Neural crest cell (in vitro differentiated cells): ENCODE results near the gene PPM1H. TPM values are rescaled to one million over a fixed set of nuclear protein-coding genes. Genes with fewer than 3 reads are reported as not detected.

ENCODE experiments used
- DNase-seq: peaks from one replicate; pipeline ENCODE4 v3.0.0; 2021; ENCODE audit warnings: low read depth, mixed read lengths, low spot score
- H3K27ac Mint-ChIP-seq: one replicate; pipeline ENCODE4 v1.8.0; 2021; ENCODE audit warnings: mild to moderate bottlenecking, mixed read lengths; ENCODE audit not compliant: unreplicated experiment
- H3K27me3 Mint-ChIP-seq: 2 replicates; pipeline ENCODE4 v1.8.0; 2021; ENCODE audit warnings: low read depth, mild to moderate bottlenecking, mixed read lengths
- H3K36me3 Mint-ChIP-seq: 2 replicates; pipeline ENCODE4 v1.8.0; 2021; ENCODE audit warnings: low read depth, mild to moderate bottlenecking, mixed read lengths
- H3K4me1 Mint-ChIP-seq: 2 replicates; pipeline ENCODE4 v1.8.0; 2021; ENCODE audit warnings: mixed read lengths
- H3K4me3 Mint-ChIP-seq: one replicate; pipeline ENCODE4 v1.8.0; 2021; ENCODE audit warnings: mild to moderate bottlenecking, mixed read lengths
- H3K9me3 Mint-ChIP-seq: 2 replicates; pipeline ENCODE4 v1.8.0; 2021; ENCODE audit warnings: mixed read lengths
- long read RNA-seq: library from polyadenylated mRNA; unstranded; transcript quantifications from one replicate; pipeline ENCODE4 v2.0.0, GENCODE V29; 2020
- total RNA-seq: library from RNA; stranded (reverse); gene quantifications from 2 replicates; pipeline ENCODE4 v1.2.1, GENCODE V29; 2021
- TF ChIP-seq, protein P1 (sequence below): fragments of 200-600 bp; sonication (generic); conservative IDR thresholded peaks from 2 replicates; pipeline ENCODE4 v1.5.0; 2021; ENCODE audit warnings: antibody characterized with exemption, mild to moderate bottlenecking

The PPM1H gene, protein sequence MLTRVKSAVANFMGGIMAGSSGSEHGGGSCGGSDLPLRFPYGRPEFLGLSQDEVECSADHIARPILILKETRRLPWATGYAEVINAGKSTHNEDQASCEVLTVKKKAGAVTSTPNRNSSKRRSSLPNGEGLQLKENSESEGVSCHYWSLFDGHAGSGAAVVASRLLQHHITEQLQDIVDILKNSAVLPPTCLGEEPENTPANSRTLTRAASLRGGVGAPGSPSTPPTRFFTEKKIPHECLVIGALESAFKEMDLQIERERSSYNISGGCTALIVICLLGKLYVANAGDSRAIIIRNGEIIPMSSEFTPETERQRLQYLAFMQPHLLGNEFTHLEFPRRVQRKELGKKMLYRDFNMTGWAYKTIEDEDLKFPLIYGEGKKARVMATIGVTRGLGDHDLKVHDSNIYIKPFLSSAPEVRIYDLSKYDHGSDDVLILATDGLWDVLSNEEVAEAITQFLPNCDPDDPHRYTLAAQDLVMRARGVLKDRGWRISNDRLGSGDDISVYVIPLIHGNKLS
- total RNA-seq, result 3.5 and 3.7 TPM in 2 replicates
- long read RNA-seq, partial matches to known transcripts, result 0 of 1 reads
- long read RNA-seq, other reads (novel, unspliced or antisense), result 1 of 1 reads

DNA sequence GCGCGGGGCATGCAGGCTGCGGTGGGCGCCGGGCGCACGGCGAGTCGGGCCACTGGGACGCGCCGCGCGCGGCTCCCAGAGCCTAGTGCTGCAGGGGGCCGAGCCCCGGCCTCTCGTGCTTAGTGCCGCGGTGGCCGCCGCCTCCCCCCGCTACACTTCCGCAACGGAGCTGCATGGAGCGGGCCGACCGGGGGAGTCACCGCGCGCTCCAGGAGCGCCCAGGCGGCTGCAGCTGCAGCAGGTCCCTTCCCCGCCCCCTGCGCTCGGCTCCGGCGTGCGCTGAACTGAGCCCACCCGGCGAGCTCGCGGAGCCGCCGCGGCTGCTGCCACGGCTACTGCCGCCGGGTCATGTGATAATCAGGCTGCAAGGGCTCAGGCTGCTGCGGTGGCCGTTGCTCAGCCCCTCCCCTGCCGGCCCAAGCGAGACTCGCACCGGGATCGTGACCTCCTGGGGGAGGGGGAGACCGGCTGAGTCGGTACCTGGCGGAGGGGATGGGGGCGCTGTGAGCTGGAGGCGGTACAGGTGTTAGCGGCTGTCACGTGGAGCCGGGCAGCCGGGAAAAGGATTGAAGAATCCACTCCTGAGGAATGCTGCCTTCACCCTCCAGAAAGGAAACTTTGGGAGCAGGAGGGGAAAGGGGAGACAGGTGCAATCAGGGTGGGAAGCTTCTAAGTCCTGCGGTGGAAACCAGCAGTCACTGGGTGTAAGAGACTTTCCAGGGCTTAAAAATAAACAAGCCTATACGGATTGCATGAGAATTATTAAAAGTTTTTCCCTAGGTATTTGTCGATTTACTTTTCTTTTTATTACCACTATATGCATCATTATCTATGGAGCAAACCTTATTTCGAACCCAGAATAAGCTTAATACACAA is at the start of gene PPM1H:
TSS of gene PPM1H (minus strand) at position 352 of the 876 bp plus-strand sequence. CDS start 414 bp downstream, outside the sequence.
- H3K36me3 Mint-ChIP-seq, result no peaks in the 10 kb centered on the region
- no peaks in the 10 kb centered on the region for H3K9me3 Mint-ChIP-seq
- H3K4me3 Mint-ChIP-seq, result peak within 1 kb of the TSS; percentile 94
- DNase-seq, result peak; percentile 66
- peaks cover 12% of the 10 kb centered on the region for H3K4me1 Mint-ChIP-seq
- TF ChIP-seq, protein P1, sequence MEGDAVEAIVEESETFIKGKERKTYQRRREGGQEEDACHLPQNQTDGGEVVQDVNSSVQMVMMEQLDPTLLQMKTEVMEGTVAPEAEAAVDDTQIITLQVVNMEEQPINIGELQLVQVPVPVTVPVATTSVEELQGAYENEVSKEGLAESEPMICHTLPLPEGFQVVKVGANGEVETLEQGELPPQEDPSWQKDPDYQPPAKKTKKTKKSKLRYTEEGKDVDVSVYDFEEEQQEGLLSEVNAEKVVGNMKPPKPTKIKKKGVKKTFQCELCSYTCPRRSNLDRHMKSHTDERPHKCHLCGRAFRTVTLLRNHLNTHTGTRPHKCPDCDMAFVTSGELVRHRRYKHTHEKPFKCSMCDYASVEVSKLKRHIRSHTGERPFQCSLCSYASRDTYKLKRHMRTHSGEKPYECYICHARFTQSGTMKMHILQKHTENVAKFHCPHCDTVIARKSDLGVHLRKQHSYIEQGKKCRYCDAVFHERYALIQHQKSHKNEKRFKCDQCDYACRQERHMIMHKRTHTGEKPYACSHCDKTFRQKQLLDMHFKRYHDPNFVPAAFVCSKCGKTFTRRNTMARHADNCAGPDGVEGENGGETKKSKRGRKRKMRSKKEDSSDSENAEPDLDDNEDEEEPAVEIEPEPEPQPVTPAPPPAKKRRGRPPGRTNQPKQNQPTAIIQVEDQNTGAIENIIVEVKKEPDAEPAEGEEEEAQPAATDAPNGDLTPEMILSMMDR, result peak; percentile 69
- no peak within 1 kb of the TSS for H3K27ac Mint-ChIP-seq
- peaks cover 56% of the 10 kb centered on the region for H3K27me3 Mint-ChIP-seq

DNA sequence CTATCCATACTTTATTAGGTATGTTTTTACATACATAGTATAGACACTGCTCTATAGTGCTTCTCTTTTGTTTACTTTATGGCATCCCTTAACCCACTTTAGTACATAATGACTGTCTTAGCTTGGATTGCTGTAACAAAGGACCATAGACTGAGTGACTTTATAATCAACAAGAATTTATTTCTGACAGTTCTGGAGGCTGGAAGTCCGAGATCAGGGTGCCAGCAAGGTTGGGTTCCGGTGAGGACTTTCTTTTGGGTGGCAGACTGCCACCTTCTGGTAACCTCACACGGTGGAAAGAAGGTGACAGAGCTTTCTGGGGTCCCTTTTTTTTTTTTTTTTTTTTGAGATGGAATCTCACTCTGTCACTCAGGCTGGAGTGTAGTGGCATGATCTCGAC is 48.6 kb upstream of the PPM1H start:
- no peak for DNase-seq
- peaks cover 4% of the 10 kb centered on the region for H3K9me3 Mint-ChIP-seq
- H3K4me1 Mint-ChIP-seq, result no peaks in the 10 kb centered on the region
- peaks cover 2% of the 10 kb centered on the region for H3K36me3 Mint-ChIP-seq
- TF ChIP-seq, protein P1, result no peak
- H3K4me3 Mint-ChIP-seq, result no peak overlapping the region
- H3K27ac Mint-ChIP-seq, result no peak overlapping the region
- peaks cover 5% of the 10 kb centered on the region for H3K27me3 Mint-ChIP-seq

DNA sequence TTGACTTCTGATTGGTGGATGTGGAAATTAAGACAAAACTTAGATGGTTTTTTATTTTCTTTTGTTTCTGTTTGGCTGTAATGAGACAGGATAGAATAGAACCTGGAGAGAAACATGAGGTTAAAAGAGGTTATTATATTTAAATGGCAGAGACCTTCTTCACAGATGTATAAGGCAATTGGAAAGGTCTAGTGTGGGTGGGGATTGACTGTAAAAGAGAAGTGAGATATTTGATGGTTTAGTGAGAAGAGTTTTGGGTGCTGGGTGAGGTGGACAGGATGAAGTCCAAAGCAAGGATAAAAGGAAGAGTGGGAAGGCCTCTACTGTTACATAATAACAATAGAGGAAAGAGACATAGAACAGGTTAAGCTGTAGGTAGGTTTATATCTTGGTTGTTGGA is 43.8 kb upstream of the PPM1H start:
- Mint-ChIP-seq H3K36me3 (no peaks in the 10 kb centered on the region), H3K27me3 (no peaks in the 10 kb centered on the region), H3K4me3 (no peak overlapping the region), H3K27ac (no peak overlapping the region), H3K4me1 (no peaks in the 10 kb centered on the region), H3K9me3 (no peaks in the 10 kb centered on the region)
- DNase-seq, result no peak
- TF ChIP-seq, protein P1, result no peak

DNA sequence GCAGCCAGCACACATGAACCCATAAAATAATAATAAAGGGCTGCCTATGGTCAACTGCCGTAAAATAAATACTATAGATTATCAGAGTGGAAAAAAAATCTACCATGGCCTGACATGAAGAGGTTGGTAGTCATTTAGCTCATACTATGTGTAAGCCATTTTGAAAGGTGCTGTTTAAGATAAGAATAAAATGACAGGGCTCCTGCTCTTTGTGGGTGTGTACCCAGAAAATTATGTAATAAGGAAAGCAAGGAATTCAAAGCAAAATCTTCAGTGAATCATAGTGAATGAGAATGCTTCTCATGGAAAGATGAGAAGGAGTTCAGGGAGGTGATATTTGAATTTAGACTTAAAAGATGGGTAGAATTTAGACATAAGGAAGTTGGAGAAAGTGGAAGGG is 42.9 kb upstream of the PPM1H start:
- no peak overlapping the region for H3K4me3 Mint-ChIP-seq
- no peaks in the 10 kb centered on the region for H3K4me1 Mint-ChIP-seq
- TF ChIP-seq, protein P1, result no peak
- no peaks in the 10 kb centered on the region for H3K9me3 Mint-ChIP-seq
- H3K27ac Mint-ChIP-seq, result no peak overlapping the region
- no peaks in the 10 kb centered on the region for H3K27me3 Mint-ChIP-seq
- DNase-seq, result no peak
- no peaks in the 10 kb centered on the region for H3K36me3 Mint-ChIP-seq

DNA sequence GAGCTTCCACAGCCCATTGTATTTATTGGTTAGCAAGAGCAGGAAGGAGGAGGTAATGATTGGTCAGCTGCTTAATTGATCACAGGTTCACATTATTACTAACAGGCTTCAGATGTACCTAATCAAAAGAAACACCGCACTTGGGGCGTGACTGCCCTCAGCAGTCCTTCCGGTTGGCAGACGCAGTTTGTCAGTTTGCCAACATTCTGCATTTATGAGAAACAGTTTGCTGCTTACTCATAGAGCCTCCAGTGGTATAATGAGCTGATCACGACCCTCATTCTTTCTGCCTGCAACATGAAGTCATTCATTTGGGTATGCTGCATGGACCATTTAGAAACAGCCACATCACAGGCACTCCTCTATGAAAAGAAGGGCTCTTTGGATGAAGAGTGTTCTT is 42.5 kb upstream of the PPM1H start:
- H3K4me1 Mint-ChIP-seq, result no peaks in the 10 kb centered on the region
- TF ChIP-seq, protein P1, result no peak
- no peak overlapping the region for H3K4me3 Mint-ChIP-seq
- H3K27me3 Mint-ChIP-seq, result no peaks in the 10 kb centered on the region
- H3K9me3 Mint-ChIP-seq, result no peaks in the 10 kb centered on the region
- no peak for DNase-seq
- no peak overlapping the region for H3K27ac Mint-ChIP-seq
- H3K36me3 Mint-ChIP-seq, result no peaks in the 10 kb centered on the region
